Activated T-cell treated with anti-CD3 and anti-CD28 coated beads, Interleukin-2, amount 50 U/mL, for 72 hours (primary cell): ENCODE results near the gene MT3. TPM values are rescaled to one million over a fixed set of nuclear protein-coding genes. Genes with fewer than 3 reads are reported as not detected.
A peak's percentile ranks its signal among the peaks of the same experiment; 100 is the strongest.

Experiments
- ATAC-seq, 2 donors: fragments of 150-1000 bp; cut with Tn5 transposase; replicated peaks in 1 of 2; 2 replicates each; pipeline ENCODE4 v1.10.0; 2021; ENCODE audit warnings: moderate library complexity in 2 of 2, mild to moderate bottlenecking in 1 of 2
- DNase-seq, 2 donors: peaks; one replicate each; pipeline ENCODE4 v3.0.0; 2021 to 2022; ENCODE audit warnings: mixed read lengths in 1 of 2
- H3K27ac Mint-ChIP-seq: one replicate; pipeline ENCODE4 v1.8.0; 2022; ENCODE audit warnings: mild to moderate bottlenecking, moderate library complexity, mixed read lengths
- H3K27me3 Mint-ChIP-seq: one replicate; pipeline ENCODE4 v1.8.0; 2022; ENCODE audit warnings: low read depth, mixed read lengths
- H3K36me3 Mint-ChIP-seq, 2 donors: one replicate each; pipeline ENCODE4 v1.8.0; 2022; ENCODE audit warnings: mixed read lengths in 2 of 2, mild to moderate bottlenecking in 1 of 2; ENCODE audit not compliant: insufficient read depth in 2 of 2
- H3K4me1 Mint-ChIP-seq: one replicate; pipeline ENCODE4 v1.8.0; 2022; ENCODE audit warnings: low read depth, mixed read lengths
- H3K4me3 Mint-ChIP-seq, 2 donors: one replicate each; pipeline ENCODE4 v1.8.0; 2022; ENCODE audit warnings: mild to moderate bottlenecking in 2 of 2, mixed read lengths in 2 of 2, moderate library complexity in 2 of 2
- H3K9me3 Mint-ChIP-seq, 2 donors: one replicate each; pipeline ENCODE4 v1.8.0; 2022; ENCODE audit warnings: mixed read lengths in 2 of 2
- total RNA-seq, 2 donors: library from RNA; stranded (reverse); gene quantifications; one replicate each; pipeline ENCODE4 v1.2.3, GENCODE V29; 2022

The MT3 gene
- total RNA-seq, 2 donors from 2014 or later = 3.9 to 6.8 TPM

GRCh38 chr16:56631832-56632155 is 42.5 kb downstream of the MT3 start:
- no peak overlapping the region for H3K27ac Mint-ChIP-seq
- no peaks in the 10 kb centered on the region for H3K9me3 Mint-ChIP-seq
- H3K4me3 Mint-ChIP-seq = peak overlapping the region; percentile 76 to 85
- no peak for DNase-seq
- no peak for ATAC-seq
- H3K27me3 Mint-ChIP-seq = peaks cover 66% of the 10 kb centered on the region
- no peaks in the 10 kb centered on the region for H3K36me3 Mint-ChIP-seq
- peaks cover 43% of the 10 kb centered on the region for H3K4me1 Mint-ChIP-seq

- H3K4me3 Mint-ChIP-seq = peak within 1 kb of the TSS; percentile 76 to 85
- ATAC-seq = peak; percentile 59 to 70
- H3K36me3 Mint-ChIP-seq = no peaks in the 10 kb centered on the region
- peaks cover 71% of the 10 kb centered on the region for H3K27me3 Mint-ChIP-seq
- peak in 1 of 2 donors; percentile 39 for DNase-seq
- no peaks in the 10 kb centered on the region for H3K9me3 Mint-ChIP-seq
- no peak within 1 kb of the TSS for H3K27ac Mint-ChIP-seq
- H3K4me1 Mint-ChIP-seq = peaks cover 47% of the 10 kb centered on the region
Measured at GRCh38 chr16:56632156-56632847, 43.0 kb downstream of the MT3 start, which contains the start of gene MT1M. TSS of gene MT1M (plus strand) at chr16:56632659. CDS start at chr16:56632732, 73 bp downstream.

GRCh38 chr16:56632848-56633365 is 43.6 kb downstream of the MT3 start:
- no peaks in the 10 kb centered on the region for H3K36me3 Mint-ChIP-seq
- DNase-seq = no peak
- ATAC-seq = no peak
- H3K4me1 Mint-ChIP-seq = peaks cover 52% of the 10 kb centered on the region
- H3K27ac Mint-ChIP-seq = no peak overlapping the region
- H3K4me3 Mint-ChIP-seq = peak overlapping the region; percentile 76 to 85
- H3K9me3 Mint-ChIP-seq = no peaks in the 10 kb centered on the region
- peaks cover 77% of the 10 kb centered on the region for H3K27me3 Mint-ChIP-seq

GRCh38 chr16:56633535-56633934 is 44.2 kb downstream of the MT3 start:
- peaks cover 83% of the 10 kb centered on the region for H3K27me3 Mint-ChIP-seq
- no peak overlapping the region for H3K4me3 Mint-ChIP-seq
- H3K36me3 Mint-ChIP-seq = no peaks in the 10 kb centered on the region
- no peak for ATAC-seq
- H3K27ac Mint-ChIP-seq = no peak overlapping the region
- no peaks in the 10 kb centered on the region for H3K9me3 Mint-ChIP-seq
- peaks cover 56% of the 10 kb centered on the region for H3K4me1 Mint-ChIP-seq
- DNase-seq = no peak

GRCh38 chr16:56634715-56635440 is 45.5 kb downstream of the MT3 start:
- H3K4me3 Mint-ChIP-seq = peak overlapping the region; percentile 68 to 84
- H3K36me3 Mint-ChIP-seq = no peaks in the 10 kb centered on the region
- H3K27me3 Mint-ChIP-seq = peaks cover 95% of the 10 kb centered on the region
- no peak overlapping the region for H3K27ac Mint-ChIP-seq
- no peaks in the 10 kb centered on the region for H3K9me3 Mint-ChIP-seq
- DNase-seq (no peak), ATAC-seq (no peak)
- H3K4me1 Mint-ChIP-seq = peaks cover 55% of the 10 kb centered on the region

- H3K27ac Mint-ChIP-seq = no peak overlapping the region
- peaks cover 49% of the 10 kb centered on the region for H3K4me1 Mint-ChIP-seq
- H3K36me3 Mint-ChIP-seq = no peaks in the 10 kb centered on the region
- DNase-seq (no peak), ATAC-seq (no peak)
- no peaks in the 10 kb centered on the region for H3K9me3 Mint-ChIP-seq
- H3K27me3 Mint-ChIP-seq = peaks cover 95% of the 10 kb centered on the region
- H3K4me3 Mint-ChIP-seq = peak overlapping the region; percentile 68 to 84
Measured at GRCh38 chr16:56635441-56635967, 46.2 kb downstream of the MT3 start.

GRCh38 chr16:56636616-56637413 is 47.5 kb downstream of the MT3 start:
- H3K27ac Mint-ChIP-seq = no peak overlapping the region
- peak overlapping the region in 1 of 2 donors; percentile 84 for H3K4me3 Mint-ChIP-seq
- ATAC-seq (no peak), DNase-seq (no peak)
- no peaks in the 10 kb centered on the region for H3K36me3 Mint-ChIP-seq
- H3K4me1 Mint-ChIP-seq = peaks cover 44% of the 10 kb centered on the region
- no peaks in the 10 kb centered on the region for H3K9me3 Mint-ChIP-seq
- H3K27me3 Mint-ChIP-seq = peaks cover 91% of the 10 kb centered on the region

- H3K36me3 Mint-ChIP-seq = no peaks in the 10 kb centered on the region
- H3K27me3 Mint-ChIP-seq = peaks cover 82% of the 10 kb centered on the region
- ATAC-seq = peak; percentile 62 to 70
- H3K9me3 Mint-ChIP-seq = no peaks in the 10 kb centered on the region
- no peak within 1 kb of the TSS for H3K27ac Mint-ChIP-seq
- H3K4me1 Mint-ChIP-seq = peaks cover 48% of the 10 kb centered on the region
- H3K4me3 Mint-ChIP-seq = peak within 1 kb of the TSS; percentile 84
- peak; percentile 48 to 58 for DNase-seq
Measured at GRCh38 chr16:56637814-56638750, 48.8 kb downstream of the MT3 start, which contains the start of gene MT1A. TSS of gene MT1A (plus strand) at chr16:56638666. CDS start at chr16:56638739, 73 bp downstream.

GRCh38 chr16:56639045-56639444 is 49.7 kb downstream of the MT3 start:
- Mint-ChIP-seq H3K9me3 (no peaks in the 10 kb centered on the region), H3K27ac (no peak overlapping the region), H3K36me3 (no peaks in the 10 kb centered on the region), H3K4me1 (peaks cover 52% of the 10 kb centered on the region), H3K27me3 (peaks cover 72% of the 10 kb centered on the region), H3K4me3 (no peak overlapping the region)
- ATAC-seq (no peak), DNase-seq (no peak)

- H3K4me1 Mint-ChIP-seq = peaks cover 51% of the 10 kb centered on the region
- no peak for DNase-seq
- no peaks in the 10 kb centered on the region for H3K36me3 Mint-ChIP-seq
- peaks cover 62% of the 10 kb centered on the region for H3K27me3 Mint-ChIP-seq
- H3K4me3 Mint-ChIP-seq = no peak overlapping the region
- H3K9me3 Mint-ChIP-seq = no peaks in the 10 kb centered on the region
- H3K27ac Mint-ChIP-seq = no peak overlapping the region
- ATAC-seq = no peak
Measured at GRCh38 chr16:56640076-56640475, 50.7 kb downstream of the MT3 start.
